GM12874 (cell line): Measurements from ENCODE around the gene SIAH2.

ENCODE experiments used
- CTCF ChIP-seq: IDR thresholded peaks from 2 replicates; pipeline ENCODE4 v1.5.1; 2011; ENCODE audit warnings: low read depth, mild to moderate bottlenecking, control low read depth, low read length, moderate library complexity; ENCODE audit not compliant: insufficient read depth

The SIAH2 gene

GRCh38 chr3:150727653-150728502 lies 35.1 kb downstream of the SIAH2 start:
- TF ChIP-seq CTCF = no peak

- no peak for TF ChIP-seq CTCF
Observed at GRCh38 chr3:150725548-150725947, 37.4 kb downstream of the SIAH2 start.

GRCh38 chr3:150723946-150724345 lies 39.0 kb downstream of the SIAH2 start:
- TF ChIP-seq CTCF = no peak

GRCh38 chr3:150722267-150722666 lies 40.7 kb downstream of the SIAH2 start:
- no peak for TF ChIP-seq CTCF

GRCh38 chr3:150721285-150722130 lies 41.5 kb downstream of the SIAH2 start:
- TF ChIP-seq CTCF = peak; percentile 52; the same call in 1 of the 2 replicates

GRCh38 chr3:150720444-150720843 lies 42.5 kb downstream of the SIAH2 start:
- no peak for TF ChIP-seq CTCF

GRCh38 chr3:150710097-150710496 lies 52.9 kb downstream of the SIAH2 start:
- TF ChIP-seq CTCF = no peak
